MG63 (cell line): ENCODE results near the gene APC2. TPM values are rescaled to one million over a fixed set of nuclear protein-coding genes. Genes with fewer than 3 reads are reported as not detected.
"Not testable (repeated sequence)": the region's sequence is repeated elsewhere in the genome, so short reads cannot be mapped to it uniquely, and the experiment has no call there.

Experiments used
- DNase-seq: peaks from one replicate; pipeline ENCODE4 v3.0.0-alpha.2; 2020
- H3K27me3 ChIP-seq: fragments of 250-450 bp; sonication (Bioruptor Pico); 2 replicates; pipeline ENCODE4 v1.5.1; 2020; ENCODE audit warnings: mild to moderate bottlenecking, moderate library complexity
- H3K36me3 ChIP-seq: fragments of 250-450 bp; sonication (Bioruptor Pico); 2 replicates; pipeline ENCODE4 v1.5.1; 2020; ENCODE audit warnings: mild to moderate bottlenecking, moderate library complexity
- H3K4me3 ChIP-seq: fragments of 250-450 bp; sonication (Bioruptor Pico); 2 replicates; pipeline ENCODE4 v1.5.1; 2020; ENCODE audit warnings: mild to moderate bottlenecking, moderate library complexity
- H3K9me3 ChIP-seq: fragments of 250-450 bp; sonication (Bioruptor Pico); 2 replicates; pipeline ENCODE4 v1.5.1; 2020; ENCODE audit warnings: mild to moderate bottlenecking, moderate library complexity
- total RNA-seq: library from RNA; depleted of rRNA; stranded (reverse); fragments of >200 nt; shearing (Covaris generic); gene quantifications from 2 replicates; pipeline ENCODE4 v1.2.3, GENCODE V29; 2014; ENCODE audit warnings: low replicate concordance

The APC2 gene
- total RNA-seq, 1 experiment from 2014 or later, result 2.0 TPM

- DNase-seq, result no peak
- H3K36me3 ChIP-seq, result peaks cover 9% of the 10 kb centered on the region
- H3K27me3 ChIP-seq, result no peaks in the 10 kb centered on the region
- no peak overlapping the region for H3K4me3 ChIP-seq
- H3K9me3 ChIP-seq, result no peaks in the 10 kb centered on the region
These were observed 39.1 kb upstream of the APC2 start for GRCh38 chr19:1410789-1411188.

GRCh38 chr19:1411255-1412191 lies 38.4 kb upstream of the APC2 start:
- DNase-seq, result peak; percentile 35
- Histone ChIP-seq H3K4me3 (no peak overlapping the region), H3K9me3 (no peaks in the 10 kb centered on the region), H3K27me3 (no peaks in the 10 kb centered on the region), H3K36me3 (peaks cover 9% of the 10 kb centered on the region)

- DNase-seq, result no peak
- Histone ChIP-seq H3K9me3 (no peaks in the 10 kb centered on the region), H3K27me3 (no peaks in the 10 kb centered on the region), H3K4me3 (no peak overlapping the region), H3K36me3 (peaks cover 9% of the 10 kb centered on the region)
These were observed 37.5 kb upstream of the APC2 start for GRCh38 chr19:1412323-1412923.

- H3K27me3 ChIP-seq, result no peaks in the 10 kb centered on the region
- no peaks in the 10 kb centered on the region for H3K9me3 ChIP-seq
- no peak for DNase-seq
- H3K4me3 ChIP-seq, result no peak overlapping the region
- peaks cover 9% of the 10 kb centered on the region for H3K36me3 ChIP-seq
These were observed 36.7 kb upstream of the APC2 start for GRCh38 chr19:1412995-1413800.

DNA sequence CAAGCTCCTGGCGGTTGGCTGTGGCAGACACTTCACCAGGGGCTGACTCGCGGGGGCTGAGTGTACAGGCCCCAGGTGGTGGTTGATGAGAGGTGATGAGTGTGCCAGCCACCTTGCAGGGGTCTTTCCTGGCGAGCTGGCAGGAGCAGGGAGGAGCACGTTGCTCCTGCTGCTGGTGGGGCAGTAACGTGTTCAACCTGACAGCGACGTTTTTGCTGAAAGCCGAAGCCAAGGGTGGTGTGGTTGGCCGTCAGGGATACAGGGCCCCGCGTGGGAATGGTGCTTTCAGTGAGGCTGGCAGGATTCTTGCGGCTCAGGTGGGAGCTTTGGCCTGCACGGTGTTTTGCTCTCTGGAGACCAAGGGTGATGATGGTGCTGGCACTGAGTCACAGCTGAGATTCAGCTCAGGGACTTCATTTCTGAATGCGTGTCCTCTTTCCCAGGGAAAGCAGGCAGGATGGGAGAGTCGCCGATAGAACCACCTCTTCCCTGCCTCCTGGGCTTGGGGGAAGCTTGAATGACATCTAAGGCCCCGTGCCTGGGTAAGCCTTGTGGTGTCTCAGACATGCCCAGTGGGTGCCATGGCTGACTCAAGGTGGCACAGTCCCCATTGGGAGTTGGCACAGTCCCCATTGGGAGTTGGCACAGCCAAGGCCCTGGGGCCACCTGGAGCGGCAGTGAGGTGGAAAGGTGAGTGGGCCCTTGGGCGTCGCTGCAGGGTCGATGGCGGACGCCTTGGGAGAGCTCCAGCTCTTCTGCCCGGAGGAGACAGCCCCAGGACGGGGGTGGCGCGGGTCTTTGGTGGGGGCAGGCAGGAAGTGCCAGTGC lies 33.7 kb upstream of the APC2 start:
- no peaks in the 10 kb centered on the region for H3K27me3 ChIP-seq
- H3K4me3 ChIP-seq, result no peak overlapping the region
- H3K36me3 ChIP-seq, result peaks cover 9% of the 10 kb centered on the region
- H3K9me3 ChIP-seq, result no peaks in the 10 kb centered on the region
- no peak for DNase-seq

DNA sequence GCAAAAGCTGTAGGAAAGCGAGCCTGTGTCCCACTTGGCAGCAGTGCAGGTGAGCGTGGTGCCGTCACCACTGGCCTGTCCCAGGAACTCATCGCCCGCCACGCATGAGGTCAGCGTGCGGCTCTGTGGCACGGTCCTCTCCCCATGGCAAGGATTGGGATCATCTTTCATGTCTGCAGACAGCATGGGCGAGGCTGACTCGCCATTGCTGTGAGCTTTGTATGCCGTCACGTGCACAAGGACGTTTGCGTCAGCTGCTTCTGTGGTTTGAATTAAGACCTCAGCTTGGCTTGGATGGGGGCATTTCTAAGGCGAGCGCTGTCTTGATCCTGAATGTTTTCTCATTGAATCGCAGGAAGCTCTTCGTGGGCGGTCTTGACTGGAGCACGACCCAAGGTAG lies 32.8 kb upstream of the APC2 start:
- Histone ChIP-seq H3K27me3 (no peaks in the 10 kb centered on the region), H3K36me3 (peaks cover 9% of the 10 kb centered on the region), H3K9me3 (no peaks in the 10 kb centered on the region), H3K4me3 (no peak overlapping the region)
- no peak for DNase-seq

DNA sequence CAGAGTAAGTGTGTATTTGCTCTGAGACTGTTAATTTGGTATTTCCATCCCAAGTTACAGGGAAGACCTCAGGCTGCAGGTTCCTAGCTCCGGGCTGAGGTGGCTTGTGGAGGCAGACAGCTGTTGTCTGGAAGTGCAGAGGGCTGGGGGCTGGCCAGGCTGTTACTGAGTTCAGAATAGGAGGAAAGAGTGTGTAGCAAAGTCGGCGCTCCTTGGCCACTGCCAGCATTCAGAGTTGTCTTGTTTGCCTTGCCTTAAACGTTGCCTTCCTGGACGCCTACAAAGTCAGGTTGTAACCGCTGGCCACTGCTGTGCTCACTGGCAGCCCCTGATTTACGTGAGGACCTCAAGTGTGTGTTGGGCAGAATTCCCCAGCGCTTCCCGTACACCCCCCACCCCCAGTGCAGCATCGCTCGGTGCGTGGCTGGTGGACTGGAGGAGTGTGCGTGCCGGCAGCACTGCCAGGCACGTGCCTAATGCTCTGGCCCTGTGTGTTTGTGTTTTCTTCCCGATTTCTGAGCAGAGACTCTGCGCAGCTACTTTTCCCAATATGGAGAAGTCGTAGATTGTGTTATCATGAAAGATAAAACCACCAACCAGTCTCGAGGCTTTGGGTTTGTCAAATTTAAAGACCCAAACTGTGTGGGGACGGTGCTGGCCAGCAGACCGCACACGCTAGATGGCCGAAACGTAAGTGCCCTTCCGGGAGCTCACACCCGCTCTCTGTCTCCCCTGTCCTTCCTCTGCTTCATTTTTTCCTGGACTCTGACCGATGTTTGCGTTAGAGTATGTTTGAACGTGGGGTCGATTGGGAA lies 32.0 kb upstream of the APC2 start:
- Histone ChIP-seq H3K9me3 (no peaks in the 10 kb centered on the region), H3K27me3 (no peaks in the 10 kb centered on the region), H3K36me3 (peaks cover 9% of the 10 kb centered on the region), H3K4me3 (no peak overlapping the region)
- DNase-seq, result no peak

GRCh38 chr19:1418496-1418775 lies 31.5 kb upstream of the APC2 start:
- H3K9me3 ChIP-seq, result no peaks in the 10 kb centered on the region
- no peak overlapping the region for H3K4me3 ChIP-seq
- peaks cover 4% of the 10 kb centered on the region; the same call in 1 of the 2 replicates for H3K36me3 ChIP-seq
- DNase-seq, result no peak
- H3K27me3 ChIP-seq, result no peaks in the 10 kb centered on the region

GRCh38 chr19:1418951-1419738 lies 30.8 kb upstream of the APC2 start:
- no peak for DNase-seq
- no peak overlapping the region for H3K4me3 ChIP-seq
- no peaks in the 10 kb centered on the region for H3K9me3 ChIP-seq
- H3K27me3 ChIP-seq, result no peaks in the 10 kb centered on the region
- H3K36me3 ChIP-seq, result peaks cover 2% of the 10 kb centered on the region; the same call in 1 of the 2 replicates

- H3K9me3 ChIP-seq, H3K4me3 ChIP-seq, DNase-seq, H3K36me3 ChIP-seq, H3K27me3 ChIP-seq: not testable (repeated sequence)
These were observed 29.8 kb upstream of the APC2 start for GRCh38 chr19:1420085-1420484.

DNA sequence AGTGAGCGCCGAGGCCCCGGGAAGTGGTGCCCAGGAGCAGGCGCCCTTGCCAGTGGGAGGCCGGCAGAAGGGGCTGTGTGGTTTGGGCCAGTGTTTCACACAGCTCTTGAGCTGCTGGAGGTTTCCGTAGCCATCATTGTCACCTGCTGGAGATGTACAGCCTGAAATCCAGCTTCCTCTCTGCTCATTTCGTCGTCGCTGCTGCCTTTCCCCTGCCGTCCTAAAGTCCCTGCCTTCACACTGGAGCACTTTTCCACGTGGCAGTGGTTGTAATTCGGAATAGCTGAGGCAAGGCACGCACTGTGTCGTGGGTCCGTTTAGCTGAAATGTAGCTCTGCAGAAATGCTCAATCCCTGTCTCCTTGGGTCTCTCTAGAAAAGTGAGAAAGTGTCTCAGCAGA lies 29.3 kb upstream of the APC2 start:
- DNase-seq, result no peak
- Histone ChIP-seq H3K36me3 (peaks cover 10% of the 10 kb centered on the region), H3K27me3 (no peaks in the 10 kb centered on the region), H3K9me3 (no peaks in the 10 kb centered on the region), H3K4me3 (no peak overlapping the region)

DNA sequence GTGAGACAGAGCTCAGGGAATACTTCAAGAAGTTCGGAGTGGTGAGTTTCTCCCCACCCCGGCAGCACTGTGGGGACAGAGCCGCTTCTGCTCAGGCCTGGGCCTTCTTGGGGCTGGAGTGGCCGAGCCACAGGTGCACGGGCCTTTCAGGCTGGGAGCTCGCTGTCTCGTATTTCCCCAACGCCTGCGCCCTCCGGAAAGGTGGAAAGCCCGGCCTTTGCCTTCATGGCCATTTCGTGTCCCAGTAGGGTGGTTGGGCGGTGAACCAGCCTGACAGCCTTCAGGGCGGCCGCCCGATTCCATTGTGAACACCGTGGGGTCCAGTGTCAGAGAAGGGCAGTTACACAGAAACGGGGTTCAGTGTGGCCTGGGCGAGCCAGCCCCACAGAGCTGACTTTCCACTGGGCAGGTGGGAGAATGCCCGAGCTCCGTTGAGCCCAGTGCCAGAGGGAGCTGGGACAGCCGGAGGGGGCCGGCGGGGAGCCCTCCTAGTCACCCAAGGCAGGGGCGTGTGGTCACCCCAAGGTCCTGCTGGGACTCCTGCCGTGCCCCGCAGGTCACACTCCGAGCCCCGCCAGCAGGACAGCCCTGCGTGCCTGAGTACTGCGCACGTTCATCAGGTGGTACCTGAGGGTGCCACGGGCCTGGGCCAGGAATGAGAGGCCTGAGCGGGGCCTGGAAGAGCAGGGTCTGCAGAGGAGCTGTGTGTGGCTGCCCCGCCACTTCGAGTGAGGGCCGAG lies 28.5 kb upstream of the APC2 start:
- DNase-seq, result no peak
- H3K27me3 ChIP-seq, result no peaks in the 10 kb centered on the region
- H3K9me3 ChIP-seq, result no peaks in the 10 kb centered on the region
- no peak overlapping the region for H3K4me3 ChIP-seq
- peaks cover 10% of the 10 kb centered on the region for H3K36me3 ChIP-seq

DNA sequence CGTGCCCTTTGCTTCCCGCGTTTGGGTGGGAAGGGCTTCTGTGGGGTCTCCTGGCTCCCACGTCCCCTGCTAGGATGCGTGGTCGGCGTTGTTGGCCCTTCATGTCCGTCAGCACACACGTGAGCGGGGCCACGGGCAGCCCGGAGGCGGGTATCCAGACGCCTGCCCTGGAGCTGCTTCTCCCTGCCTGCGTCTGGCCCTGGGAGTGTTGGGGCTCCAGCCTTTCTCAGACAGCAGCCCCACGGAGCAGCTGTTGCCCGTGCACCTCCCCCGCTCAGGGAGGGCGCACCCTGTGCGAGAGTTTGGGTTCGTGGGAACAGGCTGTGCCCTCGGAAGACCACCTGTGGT lies 28.0 kb upstream of the APC2 start:
- H3K27me3 ChIP-seq, result no peaks in the 10 kb centered on the region
- no peak overlapping the region for H3K4me3 ChIP-seq
- H3K9me3 ChIP-seq, result no peaks in the 10 kb centered on the region
- no peak for DNase-seq
- H3K36me3 ChIP-seq, result peaks cover 10% of the 10 kb centered on the region

DNA sequence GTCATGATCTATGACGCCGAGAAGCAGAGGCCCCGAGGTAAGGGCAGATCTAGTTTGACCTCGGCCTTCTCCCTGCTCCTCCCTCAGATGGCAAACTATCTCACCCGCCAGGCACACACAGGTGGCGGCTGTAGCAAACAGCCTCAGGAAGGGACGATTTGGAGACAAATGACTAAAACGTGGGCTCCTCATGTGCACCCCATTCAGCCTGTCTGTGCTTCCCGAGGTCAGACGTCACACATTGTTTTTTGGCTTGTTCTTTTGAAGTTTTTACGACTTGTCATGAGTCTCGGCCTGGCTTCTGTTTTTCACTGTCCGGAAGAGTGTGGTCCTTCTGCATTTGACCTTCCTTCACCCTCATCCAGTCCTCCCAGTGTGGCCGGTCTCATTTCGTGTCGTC lies 27.6 kb upstream of the APC2 start:
- H3K9me3 ChIP-seq, result no peaks in the 10 kb centered on the region

GRCh38 chr19:1422943-1423342 lies 27.0 kb upstream of the APC2 start:
- H3K36me3 ChIP-seq, result peaks cover 10% of the 10 kb centered on the region
- DNase-seq, result no peak
- H3K4me3 ChIP-seq, result no peak overlapping the region
- H3K9me3 ChIP-seq, result no peaks in the 10 kb centered on the region
- no peaks in the 10 kb centered on the region for H3K27me3 ChIP-seq

More for the DNA sequence above, 27.6 kb upstream of the APC2 start:
- no peak overlapping the region for H3K4me3 ChIP-seq
- no peak for DNase-seq
- peaks cover 10% of the 10 kb centered on the region for H3K36me3 ChIP-seq
- H3K27me3 ChIP-seq, result no peaks in the 10 kb centered on the region
